BE2C (cell line): ENCODE data around the gene VAMP2.

Experiments
- DNase-seq: peaks from one replicate; pipeline ENCODE4 v3.0.0-alpha.2; 2020
- H3K27me3 ChIP-seq: fragments of 250-450 bp; sonication (Bioruptor Pico); 2 replicates; pipeline ENCODE4 v1.5.1; 2020; ENCODE audit warnings: mild to moderate bottlenecking
- H3K36me3 ChIP-seq: fragments of 250-450 bp; sonication (Bioruptor Pico); 2 replicates; pipeline ENCODE4 v1.5.1; 2020; ENCODE audit warnings: mild to moderate bottlenecking
- H3K4me1 ChIP-seq: fragments of 250-450 bp; sonication (Bioruptor Pico); 2 replicates; pipeline ENCODE4 v1.5.1; 2020
- H3K4me3 ChIP-seq: 2 replicates; pipeline ENCODE4 v1.5.1; 2011; ENCODE audit warnings: low read depth, low read length
- H3K9me3 ChIP-seq: fragments of 250-450 bp; sonication (Bioruptor Pico); 2 replicates; pipeline ENCODE4 v1.5.1; 2020
- TF ChIP-seq, protein P1 (sequence below): IDR thresholded peaks from 2 replicates; pipeline ENCODE4 v1.5.1; 2012; ENCODE audit warnings: mild to moderate bottlenecking, low read depth, low read length

Gene VAMP2

GRCh38 chr17:8146381-8147140 lies 16.2 kb downstream of the VAMP2 start:
- Histone ChIP-seq H3K27me3 (no peaks in the 10 kb centered on the region), H3K4me3 (no peak overlapping the region), H3K36me3 (peaks cover 24% of the 10 kb centered on the region), H3K9me3 (no peaks in the 10 kb centered on the region), H3K4me1 (no peaks in the 10 kb centered on the region)
- TF ChIP-seq, protein P1, sequence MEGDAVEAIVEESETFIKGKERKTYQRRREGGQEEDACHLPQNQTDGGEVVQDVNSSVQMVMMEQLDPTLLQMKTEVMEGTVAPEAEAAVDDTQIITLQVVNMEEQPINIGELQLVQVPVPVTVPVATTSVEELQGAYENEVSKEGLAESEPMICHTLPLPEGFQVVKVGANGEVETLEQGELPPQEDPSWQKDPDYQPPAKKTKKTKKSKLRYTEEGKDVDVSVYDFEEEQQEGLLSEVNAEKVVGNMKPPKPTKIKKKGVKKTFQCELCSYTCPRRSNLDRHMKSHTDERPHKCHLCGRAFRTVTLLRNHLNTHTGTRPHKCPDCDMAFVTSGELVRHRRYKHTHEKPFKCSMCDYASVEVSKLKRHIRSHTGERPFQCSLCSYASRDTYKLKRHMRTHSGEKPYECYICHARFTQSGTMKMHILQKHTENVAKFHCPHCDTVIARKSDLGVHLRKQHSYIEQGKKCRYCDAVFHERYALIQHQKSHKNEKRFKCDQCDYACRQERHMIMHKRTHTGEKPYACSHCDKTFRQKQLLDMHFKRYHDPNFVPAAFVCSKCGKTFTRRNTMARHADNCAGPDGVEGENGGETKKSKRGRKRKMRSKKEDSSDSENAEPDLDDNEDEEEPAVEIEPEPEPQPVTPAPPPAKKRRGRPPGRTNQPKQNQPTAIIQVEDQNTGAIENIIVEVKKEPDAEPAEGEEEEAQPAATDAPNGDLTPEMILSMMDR: no peak
- DNase-seq: no peak

- TF ChIP-seq, protein P1: no peak
- no peak for DNase-seq
- Histone ChIP-seq H3K4me3 (no peak overlapping the region), H3K9me3 (no peaks in the 10 kb centered on the region), H3K4me1 (no peaks in the 10 kb centered on the region), H3K36me3 (peaks cover 24% of the 10 kb centered on the region), H3K27me3 (no peaks in the 10 kb centered on the region)
These were observed 16.9 kb downstream of the VAMP2 start for GRCh38 chr17:8145811-8146210.

GRCh38 chr17:8144401-8145231 lies 18.1 kb downstream of the VAMP2 start:
- Histone ChIP-seq H3K9me3 (no peaks in the 10 kb centered on the region), H3K36me3 (peaks cover 19% of the 10 kb centered on the region), H3K4me1 (no peaks in the 10 kb centered on the region), H3K27me3 (no peaks in the 10 kb centered on the region), H3K4me3 (no peak overlapping the region)
- DNase-seq: no peak
- TF ChIP-seq, protein P1: no peak

- no peak for DNase-seq
- peaks cover 15% of the 10 kb centered on the region for H3K36me3 ChIP-seq
- TF ChIP-seq, protein P1: no peak
- H3K4me1 ChIP-seq: no peaks in the 10 kb centered on the region
- no peak overlapping the region for H3K4me3 ChIP-seq
- H3K9me3 ChIP-seq: no peaks in the 10 kb centered on the region
- no peaks in the 10 kb centered on the region for H3K27me3 ChIP-seq
These were observed 19.0 kb downstream of the VAMP2 start for GRCh38 chr17:8143581-8144400.

- H3K36me3 ChIP-seq: peaks cover 9% of the 10 kb centered on the region
- TF ChIP-seq, protein P1: no peak
- no peak for DNase-seq
- H3K4me1 ChIP-seq: no peaks in the 10 kb centered on the region
- no peak overlapping the region for H3K4me3 ChIP-seq
- no peaks in the 10 kb centered on the region for H3K27me3 ChIP-seq
- H3K9me3 ChIP-seq: no peaks in the 10 kb centered on the region
These were observed 19.7 kb downstream of the VAMP2 start for GRCh38 chr17:8142887-8143580.
